Eye (tissue), 1 donor: ENCODE measurements around the gene WRAP53.

Experiments used
- DNase-seq: peaks from one replicate; pipeline ENCODE4 v3.0.0-alpha.2; 2015

Gene WRAP53

DNA sequence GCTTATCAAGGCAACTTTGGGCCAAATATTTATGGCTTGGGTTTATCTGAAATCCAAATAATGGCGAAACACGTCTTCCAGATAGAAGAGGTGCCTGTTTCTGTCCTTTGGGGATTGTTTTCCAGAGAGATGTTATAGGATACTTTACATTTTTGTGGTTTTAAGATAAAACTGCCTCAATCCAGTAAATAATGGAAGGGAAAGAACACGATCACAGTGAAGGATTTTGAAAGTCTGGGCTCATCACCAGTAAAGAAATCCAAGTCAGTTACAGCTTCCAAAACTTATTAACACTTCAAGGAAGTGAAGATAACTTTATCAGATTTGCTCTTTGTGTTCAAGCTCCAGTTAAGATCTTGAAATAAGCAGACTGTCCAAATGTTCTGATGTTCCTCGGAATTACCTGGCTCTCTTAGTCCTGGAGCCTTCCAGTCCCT is 59.4 kb downstream of the WRAP53 start:
- peak; percentile 23 for DNase-seq

- peak; percentile 36 for DNase-seq
Measured at GRCh38 chr17:7748076-7748775, 59.9 kb downstream of the WRAP53 start.

DNA sequence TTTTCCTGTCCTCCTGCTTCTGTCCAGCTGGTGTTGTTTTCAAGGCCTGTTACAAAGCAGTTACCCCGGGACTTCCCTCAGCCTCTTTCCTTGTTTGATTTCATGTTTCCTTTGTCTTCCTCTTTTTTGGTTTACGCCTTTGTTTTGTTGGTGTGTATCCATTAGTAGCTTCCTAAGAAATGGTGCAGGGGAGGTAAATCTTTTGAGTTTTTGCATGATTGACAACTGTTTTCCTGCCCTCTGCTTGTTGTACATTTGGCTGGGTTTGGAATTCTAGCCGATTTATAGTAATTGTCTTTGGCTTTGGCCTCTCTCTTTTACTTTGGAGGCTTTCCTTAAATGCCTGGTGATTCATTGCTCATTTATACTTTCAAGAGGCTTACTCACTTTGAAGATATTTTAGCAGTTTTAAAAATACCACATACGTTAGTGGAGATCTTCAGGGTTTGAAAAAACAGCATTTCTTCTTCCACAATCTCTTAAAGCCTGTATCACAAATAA is 62.1 kb downstream of the WRAP53 start:
- no peak for DNase-seq
